ENCODE data around the gene CDC6. TPM values are rescaled to one million over a fixed set of nuclear protein-coding genes. Genes with fewer than 3 reads are reported as not detected.

Gene CDC6
- total RNA-seq, 1 donor from 2014 or later, result 8.8 TPM

DNA sequence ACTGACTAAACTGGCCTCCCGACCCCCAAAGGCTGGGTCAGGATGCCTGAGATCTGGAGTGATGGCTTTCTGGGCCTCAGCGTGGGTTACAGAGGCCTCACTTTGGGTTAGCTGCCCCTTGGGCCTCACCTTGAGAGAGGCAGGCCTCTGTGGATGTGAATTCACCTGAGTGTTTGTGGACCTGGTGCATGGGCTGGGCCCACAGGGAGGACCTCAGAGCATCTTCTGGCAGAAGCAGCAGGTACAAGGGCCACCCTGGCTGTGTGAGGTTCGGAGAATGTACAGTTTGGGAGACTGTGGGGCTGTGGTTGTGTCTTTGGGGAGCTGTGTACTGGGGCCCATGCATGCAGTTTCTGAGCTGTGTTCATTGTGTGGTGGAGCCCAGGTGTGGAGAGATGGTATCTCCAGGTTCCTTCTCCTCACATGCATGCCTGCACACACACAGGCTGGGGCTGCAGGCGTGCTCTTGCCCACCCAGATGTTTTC lies 39.6 kb downstream of the CDC6 start:
- TF ChIP-seq, protein P1, sequence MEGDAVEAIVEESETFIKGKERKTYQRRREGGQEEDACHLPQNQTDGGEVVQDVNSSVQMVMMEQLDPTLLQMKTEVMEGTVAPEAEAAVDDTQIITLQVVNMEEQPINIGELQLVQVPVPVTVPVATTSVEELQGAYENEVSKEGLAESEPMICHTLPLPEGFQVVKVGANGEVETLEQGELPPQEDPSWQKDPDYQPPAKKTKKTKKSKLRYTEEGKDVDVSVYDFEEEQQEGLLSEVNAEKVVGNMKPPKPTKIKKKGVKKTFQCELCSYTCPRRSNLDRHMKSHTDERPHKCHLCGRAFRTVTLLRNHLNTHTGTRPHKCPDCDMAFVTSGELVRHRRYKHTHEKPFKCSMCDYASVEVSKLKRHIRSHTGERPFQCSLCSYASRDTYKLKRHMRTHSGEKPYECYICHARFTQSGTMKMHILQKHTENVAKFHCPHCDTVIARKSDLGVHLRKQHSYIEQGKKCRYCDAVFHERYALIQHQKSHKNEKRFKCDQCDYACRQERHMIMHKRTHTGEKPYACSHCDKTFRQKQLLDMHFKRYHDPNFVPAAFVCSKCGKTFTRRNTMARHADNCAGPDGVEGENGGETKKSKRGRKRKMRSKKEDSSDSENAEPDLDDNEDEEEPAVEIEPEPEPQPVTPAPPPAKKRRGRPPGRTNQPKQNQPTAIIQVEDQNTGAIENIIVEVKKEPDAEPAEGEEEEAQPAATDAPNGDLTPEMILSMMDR (IDR thresholded peaks at IDR 0.05; ENCODE audit: insufficient read depth, low read length, poor library complexity, severe bottlenecking), result no peak
- Histone ChIP-seq H3K27me3 (ENCODE audit: control insufficient read depth, insufficient read depth, low read length) (no peaks in the 10 kb centered on the region), H3K36me3 (ENCODE audit: control insufficient read depth, insufficient read depth, low read length) (no peaks in the 10 kb centered on the region), H3K4me3 (ENCODE audit: low read depth, low read length) (no peak overlapping the region)
- DNase-seq (ENCODE audit: low read depth), result no peak

DNA sequence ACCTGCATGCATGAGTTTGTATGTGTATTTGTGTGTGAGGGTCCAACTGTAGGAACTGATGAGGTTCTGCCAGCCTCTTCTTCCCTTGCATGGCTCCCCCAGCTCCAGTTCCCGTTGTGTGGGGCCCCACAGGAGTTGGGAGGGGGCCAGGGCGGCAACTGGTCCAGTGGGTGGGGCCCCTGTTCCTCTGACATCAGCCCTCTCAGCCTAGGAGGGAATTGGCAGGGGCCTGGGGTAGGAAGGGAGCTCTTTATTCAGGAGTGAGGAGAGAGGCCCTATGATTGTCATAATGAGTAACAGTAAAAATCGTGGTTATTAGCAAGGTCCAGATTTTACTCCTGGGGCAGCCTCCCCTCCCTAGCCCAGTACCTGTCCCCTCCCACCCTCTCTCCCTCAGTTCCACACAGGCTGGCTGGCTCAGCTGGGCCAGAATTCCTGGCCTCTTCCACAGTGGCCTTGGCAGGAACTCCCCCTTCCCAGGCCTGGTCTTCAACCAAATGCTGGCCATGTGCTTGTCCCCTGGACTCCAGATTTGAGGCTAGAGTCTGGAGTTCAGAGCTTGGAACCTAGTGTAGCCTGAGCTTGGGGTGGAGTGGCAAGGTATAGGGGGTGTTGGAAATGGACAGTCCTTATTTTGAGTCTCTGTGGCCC lies 40.2 kb downstream of the CDC6 start:
- TF ChIP-seq, protein P1 (IDR thresholded peaks at IDR 0.05; ENCODE audit: insufficient read depth, low read length, poor library complexity, severe bottlenecking), result no peak
- Histone ChIP-seq H3K27me3 (ENCODE audit: control insufficient read depth, insufficient read depth, low read length) (no peaks in the 10 kb centered on the region), H3K36me3 (ENCODE audit: control insufficient read depth, insufficient read depth, low read length) (no peaks in the 10 kb centered on the region)

DNA sequence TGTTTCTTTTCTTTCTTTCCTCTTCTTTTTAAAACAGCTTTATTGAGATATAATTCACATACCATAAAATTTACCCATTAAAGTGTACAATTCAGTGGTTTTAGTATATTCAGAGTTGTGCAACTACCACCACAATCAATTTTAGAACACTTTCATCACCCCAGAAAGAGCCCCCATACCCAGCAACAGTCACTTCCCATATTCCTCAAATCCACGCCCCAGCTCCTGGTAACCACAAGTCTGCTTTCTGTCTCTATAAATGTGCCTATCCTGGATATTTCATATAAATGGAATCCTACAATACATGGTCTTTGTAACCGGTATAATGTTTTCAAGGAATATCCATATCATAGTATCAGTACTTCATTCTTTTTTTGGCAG lies 40.7 kb downstream of the CDC6 start:
- Histone ChIP-seq H3K4me3 (ENCODE audit: low read depth, low read length) (no peak overlapping the region), H3K27me3 (ENCODE audit: control insufficient read depth, insufficient read depth, low read length) (no peaks in the 10 kb centered on the region), H3K36me3 (ENCODE audit: control insufficient read depth, insufficient read depth, low read length) (no peaks in the 10 kb centered on the region)
- TF ChIP-seq, protein P1 (IDR thresholded peaks at IDR 0.05; ENCODE audit: insufficient read depth, low read length, poor library complexity, severe bottlenecking), result no peak
- no peak for DNase-seq (ENCODE audit: low read depth)

More for the DNA sequence above, 40.2 kb downstream of the CDC6 start:
- H3K4me3 ChIP-seq (ENCODE audit: low read depth, low read length), result no peak overlapping the region
- DNase-seq (ENCODE audit: low read depth), result no peak

DNA sequence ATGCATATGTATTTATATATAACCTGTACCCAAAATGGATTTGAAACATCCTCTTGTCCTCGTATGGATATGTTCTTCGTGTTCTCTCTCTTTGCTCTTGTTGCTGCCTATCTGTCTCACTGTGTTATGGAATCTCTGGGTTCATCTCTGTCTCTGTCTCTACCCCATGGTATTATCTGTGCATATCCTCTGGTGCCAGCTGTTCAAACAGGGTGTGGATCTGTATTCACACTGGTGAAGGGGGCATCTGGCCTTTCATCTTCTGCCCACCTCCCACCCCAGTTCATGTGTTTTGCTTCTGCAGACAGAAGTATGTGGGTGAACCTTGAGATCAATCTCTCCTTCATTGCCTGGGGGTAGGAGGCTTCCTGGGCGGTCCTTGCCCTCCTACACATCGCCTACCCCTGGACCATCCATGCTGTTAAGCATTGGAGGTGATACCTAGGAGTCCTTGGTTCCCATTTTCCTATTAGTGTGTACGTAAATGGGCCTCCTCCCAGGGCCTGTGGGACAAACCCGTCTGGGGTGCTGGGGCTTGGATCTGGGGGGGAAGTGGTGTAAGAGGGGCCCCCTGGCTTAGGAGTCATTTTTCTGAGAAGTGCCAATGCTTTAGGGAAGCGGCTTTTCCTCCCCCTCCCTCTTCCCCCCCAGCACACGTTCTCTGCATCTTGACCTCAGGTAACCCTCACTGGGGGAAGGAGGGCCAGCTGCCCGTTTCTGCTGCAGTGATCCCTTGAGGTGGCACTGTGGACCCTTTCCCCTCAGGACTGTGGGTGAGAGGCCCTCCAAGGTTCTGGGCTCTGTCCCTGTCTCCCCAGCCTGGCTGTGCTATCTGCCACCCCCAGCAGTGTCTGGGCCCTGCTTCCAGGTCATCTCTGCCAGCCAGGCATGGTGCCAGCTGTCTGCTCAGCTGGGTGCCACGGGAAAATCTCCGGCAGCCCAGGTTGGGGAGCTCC lies 42.4 kb downstream of the CDC6 start:
- Histone ChIP-seq H3K27me3 (ENCODE audit: control insufficient read depth, insufficient read depth, low read length) (no peaks in the 10 kb centered on the region), H3K36me3 (ENCODE audit: control insufficient read depth, insufficient read depth, low read length) (no peaks in the 10 kb centered on the region), H3K4me3 (ENCODE audit: low read depth, low read length) (no peak overlapping the region)
- no peak for DNase-seq (ENCODE audit: low read depth)
- TF ChIP-seq, protein P1 (IDR thresholded peaks at IDR 0.05; ENCODE audit: insufficient read depth, low read length, poor library complexity, severe bottlenecking), result no peak

DNA sequence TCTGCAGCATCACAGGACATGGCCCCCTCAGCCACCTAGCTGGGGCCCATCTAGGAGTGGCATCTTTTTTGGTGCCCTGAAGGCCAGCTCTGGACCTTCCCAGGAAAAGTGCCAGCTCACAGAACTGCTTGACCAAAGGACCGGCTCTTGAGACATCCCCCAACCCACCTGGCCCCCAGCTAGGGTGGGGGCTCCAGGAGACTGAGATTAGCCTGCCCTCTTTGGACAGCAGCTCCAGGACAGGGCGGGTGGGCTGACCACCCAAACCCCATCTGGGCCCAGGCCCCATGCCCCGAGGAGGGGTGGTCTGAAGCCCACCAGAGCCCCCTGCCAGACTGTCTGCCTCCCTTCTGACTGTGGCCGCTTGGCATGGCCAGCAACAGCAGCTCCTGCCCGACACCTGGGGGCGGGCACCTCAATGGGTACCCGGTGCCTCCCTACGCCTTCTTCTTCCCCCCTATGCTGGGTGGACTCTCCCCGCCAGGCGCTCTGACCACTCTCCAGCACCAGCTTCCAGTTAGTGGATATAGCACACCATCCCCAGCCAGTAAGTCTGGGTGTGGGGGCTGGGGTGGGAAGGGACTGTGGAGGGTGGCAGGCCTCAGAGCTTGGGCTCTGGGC lies 43.3 kb downstream of the CDC6 start:
- no peaks in the 10 kb centered on the region for H3K27me3 ChIP-seq (ENCODE audit: control insufficient read depth, insufficient read depth, low read length)
- no peak overlapping the region for H3K4me3 ChIP-seq (ENCODE audit: low read depth, low read length)
- TF ChIP-seq, protein P1 (IDR thresholded peaks at IDR 0.05; ENCODE audit: insufficient read depth, low read length, poor library complexity, severe bottlenecking), result no peak
- DNase-seq (ENCODE audit: low read depth), result no peak
- H3K36me3 ChIP-seq (ENCODE audit: control insufficient read depth, insufficient read depth, low read length), result no peaks in the 10 kb centered on the region
